ENCODE results near the gene SLC35G3.
"Not testable (repeated sequence)": the region's sequence is repeated elsewhere in the genome, so short reads cannot be mapped to it uniquely, and the experiment has no call there.

Gene SLC35G3

GRCh38 chr17:35202582-35202981 lies 8.4 kb upstream of the SLC35G3 start:
- DNase-seq, result not testable (repeated sequence)

- DNase-seq, result not testable (repeated sequence)
These were observed 869 bp upstream of the SLC35G3 start for GRCh38 chr17:35195062-35195461.

- no peak for DNase-seq
These were observed 1.5 kb downstream of the SLC35G3 start for GRCh38 chr17:35192708-35193107.

- DNase-seq, result no peak
These were observed 3.0 kb downstream of the SLC35G3 start for GRCh38 chr17:35191001-35191695.

- DNase-seq, result no peak
These were observed 4.9 kb downstream of the SLC35G3 start for GRCh38 chr17:35189291-35189690.

- no peak for DNase-seq
These were observed 6.1 kb downstream of the SLC35G3 start for GRCh38 chr17:35188111-35188510.

GRCh38 chr17:35187481-35187880 lies 6.7 kb downstream of the SLC35G3 start:
- no peak for DNase-seq

- DNase-seq, result no peak
These were observed 8.3 kb downstream of the SLC35G3 start for GRCh38 chr17:35185849-35186248.

- DNase-seq, result no peak
These were observed 9.9 kb downstream of the SLC35G3 start for GRCh38 chr17:35184274-35184673.

GRCh38 chr17:35183332-35183731 lies 10.9 kb downstream of the SLC35G3 start:
- DNase-seq, result no peak

GRCh38 chr17:35179379-35179778 lies 14.8 kb downstream of the SLC35G3 start:
- DNase-seq, result not testable (repeated sequence)

- no peak for DNase-seq
These were observed 17.3 kb downstream of the SLC35G3 start for GRCh38 chr17:35176897-35177296.

- DNase-seq, result no peak
These were observed 18.4 kb downstream of the SLC35G3 start for GRCh38 chr17:35175638-35176415.

GRCh38 chr17:35174835-35175334 lies 19.3 kb downstream of the SLC35G3 start:
- DNase-seq, result no peak

GRCh38 chr17:35172321-35172720 lies 21.9 kb downstream of the SLC35G3 start:
- not testable (repeated sequence) for DNase-seq

GRCh38 chr17:35171834-35172233 lies 22.4 kb downstream of the SLC35G3 start:
- no peak for DNase-seq

GRCh38 chr17:35170968-35171771 lies 23.0 kb downstream of the SLC35G3 start:
- DNase-seq, result no peak

- DNase-seq, result no peak
These were observed 24.3 kb downstream of the SLC35G3 start for GRCh38 chr17:35169835-35170363.

GRCh38 chr17:35167666-35168065 lies 26.5 kb downstream of the SLC35G3 start:
- no peak for DNase-seq

- no peak for DNase-seq
These were observed 27.1 kb downstream of the SLC35G3 start for GRCh38 chr17:35167046-35167445.

GRCh38 chr17:35166526-35166925 lies 27.7 kb downstream of the SLC35G3 start:
- DNase-seq, result no peak

- no peak for DNase-seq
These were observed 29.5 kb downstream of the SLC35G3 start for GRCh38 chr17:35164716-35165115.

GRCh38 chr17:35163886-35164285 lies 30.3 kb downstream of the SLC35G3 start:
- DNase-seq, result no peak
